Spleen (tissue), 7 donors: ENCODE results near the gene ATG7.

Experiments used
- CTCF ChIP-seq, 11 experiments: fragments of 200-600 bp in 7 of 11; fragments of 450-650 bp in 4 of 11; sonication (generic) in 4 of 11; IDR thresholded peaks in 8 of 11; conservative IDR thresholded peaks in 3 of 11; 1 replicate in 7 of 11; 2 replicates in 4 of 11; pipeline versions ENCODE4 v1.4.0 to v1.8.0; 2016 to 2021; ENCODE audit warnings: antibody characterized with exemption in 11 of 11, inconsistent platforms in 4 of 11, mild to moderate bottlenecking in 1 of 11
- POLR2A ChIP-seq, 3 donors: fragments of 450-650 bp; IDR thresholded peaks; one replicate each; pipeline ENCODE4 v1.5.1; 2017; ENCODE audit warnings: antibody characterized with exemption in 3 of 3, mild to moderate bottlenecking in 1 of 3
- POLR2AphosphoS5 ChIP-seq, 3 donors: sonication (generic); formaldehyde crosslinking; IDR thresholded peaks; one replicate each; pipeline ENCODE4 v1.5.1; 2017; ENCODE audit warnings: antibody characterized with exemption in 3 of 3
- donor health status: DM: no; HTN: no; CAD: no; lungs with moderate emphysema.
- donor health status: DM: no; HTN: no; CAD: no.
- donor health status: DM: no; HTN: no; CAD: no.

GRCh38 chr3:11420066-11420465 lies 147.9 kb downstream of the ATG7 start:
- TF ChIP-seq CTCF (IDR thresholded peaks at IDR 0.05 in 8 of 11, conservative IDR thresholded peaks at IDR 0.05 in 3 of 11): no peak
- no peak for TF ChIP-seq POLR2A (IDR thresholded peaks at IDR 0.05)
- TF ChIP-seq POLR2AphosphoS5 (IDR thresholded peaks at IDR 0.05): no peak
